Pancreas (tissue), 10 donors: ENCODE data around the gene AKAP6. TPM values are rescaled to one million over a fixed set of nuclear protein-coding genes. Genes with fewer than 3 reads are reported as not detected.
"Not testable (repeated sequence)": the region's sequence is repeated elsewhere in the genome, so short reads cannot be mapped to it uniquely, and the experiment has no call there.

Source experiments
- ATAC-seq, 4 donors: fragments of 200-7000 bp; cut with Tn5 transposase; one replicate each; pipeline versions ENCODE4 v1.8.0 to v1.9.1; 2020; ENCODE audit warnings: mild to moderate bottlenecking in 4 of 4, moderate library complexity in 4 of 4
- DNase-seq, 6 donors: peaks; one replicate each; pipeline ENCODE4 v3.0.0-alpha.2; 2020
- FAIRE-seq: peaks from 2 replicates; lab custom pipeline; 2012; peaks lifted over from hg19 to GRCh38; lab: Jason Lieb, UNC
- H3K27ac ChIP-seq, 4 donors: fragments of 200-600 bp; sonication (generic); 1 replicate in 3 of 4; 2 replicates in 1 of 4; pipeline versions ENCODE4 v1.5.0 to v1.8.0; 2020
- H3K27me3 ChIP-seq, 4 donors: fragments of 200-600 bp; one replicate each; pipeline ENCODE4 v1.8.0; 2021
- H3K36me3 ChIP-seq, 3 donors: fragments of 200-600 bp; sonication (generic) in 1 of 3; one replicate each; pipeline versions ENCODE4 v1.5.0 to v1.8.0; 2020 to 2021
- H3K4me1 ChIP-seq, 3 donors: fragments of 200-600 bp; one replicate each; pipeline ENCODE4 v1.8.0; 2021
- H3K4me3 ChIP-seq, 4 donors: fragments of 200-600 bp; sonication (generic) in 2 of 4; one replicate each; pipeline versions ENCODE4 v1.5.0 to v1.8.0; 2020 to 2021
- H3K9me3 ChIP-seq, 4 donors: fragments of 200-600 bp; one replicate each; pipeline ENCODE4 v1.8.0; 2021
- CTCF ChIP-seq, 4 donors: fragments of 200-600 bp; sonication (generic) in 3 of 4; IDR thresholded peaks; one replicate each; pipeline versions ENCODE4 v1.5.0 to v1.8.0; 2021; ENCODE audit warnings: antibody characterized with exemption in 4 of 4
- WGBS, 2 donors: extraction: QIAGEN DNeasy Blood & Tissue Kit; methylation state at CpG; one replicate each; pipeline ENCODE4 v1.1.7; 2013; 5-methylcytosine and 5-hydroxymethylcytosine counted together
- intact Hi-C, 3 donors: fragments of 100-400 bp; cut with DNase I; formaldehyde crosslinking; loops; one replicate each; pipeline versions ENCODE4 v1.11.1 to v1.14.2; 2022
- polyA plus RNA-seq, 2 donors: library from polyadenylated mRNA; stranded (reverse); fragments of 200-250 nt; gene quantifications; one replicate each; pipeline ENCODE4 v1.2.3, GENCODE V29; 2013
- total RNA-seq, 6 donors: library from RNA; stranded (reverse); fragmentation: NEBNext Ultra II Directional in 4 of 6; extraction: Animal tissue kit (Norgen Biotek cat#: 25700) in 4 of 6; gene quantifications; one replicate each; pipeline versions ENCODE4 v1.2.1 to v1.2.4, GENCODE V29; 2021 to 2023
- donor health status: healthy with polysubstance abuse.
- donor health status: DM: no; HTN: no; CAD: no; lungs with moderate emphysema.
- donor health status: DM: no; HTN: no; CAD: no.
- donor health status: control.
- donor health status: control.
- donor health status: Bipolar disorder and iron deficiency.
- donor health status: DM: yes; HTN: yes; CAD: no.
- donor health status: DM: no; HTN: no; CAD: no.
- donor health status: DM: no; HTN: no; CAD: no.
- donor health status: DM: yes; HTN: yes; CAD: no.

Gene AKAP6
- total and polyA plus RNA-seq, 8 donors, result 0.34 to 2.2 (median 1.8) TPM

- no peaks in the 10 kb centered on the region for H3K27me3 ChIP-seq
- FAIRE-seq (no peak), ATAC-seq (no peak), DNase-seq (no peak)
- no peaks in the 10 kb centered on the region for H3K4me1 ChIP-seq
- H3K36me3 ChIP-seq, result no peaks in the 10 kb centered on the region
- intact Hi-C loops, result no loop called here
- no peaks in the 10 kb centered on the region for H3K9me3 ChIP-seq
- H3K4me3 ChIP-seq, result no peak overlapping the region
- 91 to 97% methylated on average over 3 of the region's 3 CpGs for WGBS, 2 donors
- H3K27ac ChIP-seq, result no peak overlapping the region
- no peak for TF ChIP-seq CTCF (IDR thresholded peaks at IDR 0.05)
Observed at GRCh38 chr14:32784405-32784804, 455.3 kb downstream of the AKAP6 start.

GRCh38 chr14:32785585-32785984 is 456.5 kb downstream of the AKAP6 start:
- H3K27ac ChIP-seq, result no peak overlapping the region
- TF ChIP-seq CTCF (IDR thresholded peaks at IDR 0.05), result no peak
- H3K36me3 ChIP-seq, result no peaks in the 10 kb centered on the region
- no peak for DNase-seq
- FAIRE-seq, result no peak
- no peaks in the 10 kb centered on the region for H3K27me3 ChIP-seq
- no peak for ATAC-seq
- WGBS, 2 donors, result 64 to 69% methylated on average over 4 of the region's 4 CpGs
- H3K9me3 ChIP-seq, result no peaks in the 10 kb centered on the region
- H3K4me1 ChIP-seq, result no peaks in the 10 kb centered on the region
- intact Hi-C loops, result no loop called here
- H3K4me3 ChIP-seq, result no peak overlapping the region

GRCh38 chr14:32786886-32787285 is 457.8 kb downstream of the AKAP6 start:
- TF ChIP-seq CTCF (IDR thresholded peaks at IDR 0.05), result no peak
- FAIRE-seq, result no peak
- H3K9me3 ChIP-seq, result no peaks in the 10 kb centered on the region
- intact Hi-C loops, result no loop called here
- no peak for ATAC-seq
- H3K36me3 ChIP-seq, result no peaks in the 10 kb centered on the region
- no peak overlapping the region for H3K4me3 ChIP-seq
- WGBS, 2 donors, result 61 to 71% methylated on average over 3 of the region's 3 CpGs
- no peak for DNase-seq
- H3K27me3 ChIP-seq, result no peaks in the 10 kb centered on the region
- no peak overlapping the region for H3K27ac ChIP-seq
- no peaks in the 10 kb centered on the region for H3K4me1 ChIP-seq

GRCh38 chr14:32793033-32793432 is 463.9 kb downstream of the AKAP6 start:
- FAIRE-seq, intact Hi-C loops, H3K9me3 ChIP-seq, H3K27ac ChIP-seq, H3K4me3 ChIP-seq, H3K4me1 ChIP-seq, H3K27me3 ChIP-seq, ATAC-seq, H3K36me3 ChIP-seq, DNase-seq: not testable (repeated sequence)

GRCh38 chr14:32800320-32800719 is 471.2 kb downstream of the AKAP6 start:
- no peaks in the 10 kb centered on the region for H3K36me3 ChIP-seq
- DNase-seq (no peak), ATAC-seq (no peak), FAIRE-seq (no peak)
- WGBS, 2 donors, result 86 to 94% methylated on average over 1 of the region's 1 CpG
- no peaks in the 10 kb centered on the region for H3K4me1 ChIP-seq
- H3K4me3 ChIP-seq, result no peak overlapping the region
- TF ChIP-seq CTCF (IDR thresholded peaks at IDR 0.05), result no peak
- no peaks in the 10 kb centered on the region for H3K27me3 ChIP-seq
- peaks cover 0 to 4% (median 0%) of the 10 kb centered on the region in 4 donors for H3K9me3 ChIP-seq
- no peak overlapping the region for H3K27ac ChIP-seq
- intact Hi-C loops, result no loop called here
